A549 (cell line): ENCODE measurements around the gene SYT15. TPM values are rescaled to one million over a fixed set of nuclear protein-coding genes. Genes with fewer than 3 reads are reported as not detected.

ENCODE experiments used
- ATAC-seq, 2 experiments: fragments of 200-7000 bp in 1 of 2; fragments of >200 bp in 1 of 2; cut with Nextera tagmentation in 1 of 2; cut with Tn5 transposase in 1 of 2; 3 replicates each; pipeline versions ENCODE4 v1.8.0 to v1.9.1; 2018 to 2020; ENCODE audit warnings: mild to moderate bottlenecking in 1 of 2, moderate library complexity in 1 of 2
- CTCF ChIA-PET: fragments of 300-600 bp; sonication (Branson Sonifier 250); formaldehyde crosslinking; extraction: SDS; loops from one replicate; lab custom pipeline; 2021; ENCODE audit warnings: antibody characterized with exemption, inconsistent platforms; lab: Yijun Ruan, JAX
- POLR2A ChIA-PET: fragments of 350-600 bp; formaldehyde crosslinking; extraction: SDS; loops from one replicate; lab custom pipeline; 2021; ENCODE audit warnings: antibody characterized with exemption, inconsistent platforms; lab: Yijun Ruan, JAX
- DNase-seq, 2 experiments: peaks; one replicate each; pipeline versions ENCODE4 v3.0.0 to v3.0.0-alpha.2; 2011 to 2016; ENCODE audit warnings: low read depth in 1 of 2, low spot score in 1 of 2
- FAIRE-seq: peaks from 2 replicates; lab custom pipeline; 2011; peaks lifted over from hg19 to GRCh38; lab: Jason Lieb, UNC
- H3K27ac ChIP-seq, 2 experiments: fragments of >200 bp; sonication (Bioruptor Twin); formaldehyde crosslinking; 3 replicates each; pipeline ENCODE4 v1.5.1; 2016 to 2017
- H3K4me1 ChIP-seq: fragments of >200 bp; sonication (Bioruptor Twin); formaldehyde crosslinking; 3 replicates; pipeline ENCODE4 v1.6.1; 2016
- H3K4me2 ChIP-seq: fragments of >200 bp; sonication (Bioruptor Twin); formaldehyde crosslinking; 3 replicates; pipeline ENCODE4 v1.6.1; 2016
- H3K4me3 ChIP-seq: fragments of >200 bp; sonication (Bioruptor Twin); formaldehyde crosslinking; 3 replicates; pipeline ENCODE4 v1.5.1; 2016
- H3K9me3 ChIP-seq: fragments of >200 bp; sonication (Bioruptor Twin); formaldehyde crosslinking; 3 replicates; pipeline ENCODE4 v1.6.1; 2016
- CBX8 ChIP-seq: fragments of 200-600 bp; sonication (generic); IDR thresholded peaks from 2 replicates; pipeline ENCODE4 v1.6.1; 2016
- CHD2 ChIP-seq: fragments of 150-350 bp; IDR thresholded peaks from 2 replicates; pipeline ENCODE4 v1.6.1; 2014; ENCODE audit warnings: low read length; ENCODE audit not compliant: partially characterized antibody
- CHD4 ChIP-seq: fragments of 200-600 bp; sonication (generic); IDR thresholded peaks from 2 replicates; pipeline ENCODE4 v1.6.1; 2016; ENCODE audit warnings: antibody characterized with exemption, mild to moderate bottlenecking, borderline replicate concordance
- EHF ChIP-seq: fragments of 250-450 bp; sonication (Bioruptor Pico); IDR thresholded peaks from 2 replicates; pipeline ENCODE4 v1.5.0; 2020; ENCODE audit warnings: mild to moderate bottlenecking
- HDAC2 ChIP-seq: fragments of 200-600 bp; sonication (generic); IDR thresholded peaks from 2 replicates; pipeline ENCODE4 v1.6.1; 2016
- JUN ChIP-seq, 2 experiments: fragments of >200 bp; sonication (Bioruptor Twin); formaldehyde crosslinking; IDR thresholded peaks; 2 replicates in 1 of 2; 3 replicates in 1 of 2; pipeline ENCODE4 v1.6.1; 2016 to 2017
- JUNB ChIP-seq: fragments of >200 bp; sonication (Bioruptor Twin); formaldehyde crosslinking; IDR thresholded peaks from 2 replicates; pipeline ENCODE4 v1.6.1; 2016
- KDM5A ChIP-seq: fragments of 200-600 bp; sonication (generic); IDR thresholded peaks from 2 replicates; pipeline ENCODE4 v1.6.1; 2016; ENCODE audit warnings: antibody characterized with exemption, mild to moderate bottlenecking
- MAZ ChIP-seq: fragments of 150-350 bp; IDR thresholded peaks from 2 replicates; pipeline ENCODE4 v1.6.1; 2014; ENCODE audit warnings: antibody characterized with exemption, low read depth, low read length, borderline replicate concordance
- MYC ChIP-seq: IDR thresholded peaks from 2 replicates; pipeline ENCODE4 v1.6.1; 2012; ENCODE audit warnings: mild to moderate bottlenecking, inconsistent platforms, low read length, improper control_type of control experiment, borderline replicate concordance
- NR3C1 ChIP-seq: fragments of >200 bp; sonication (Bioruptor Twin); formaldehyde crosslinking; IDR thresholded peaks from 3 replicates; pipeline ENCODE4 v1.6.1; 2017
- POLR2A ChIP-seq: IDR thresholded peaks from 2 replicates; pipeline ENCODE4 v1.6.1; 2012; ENCODE audit warnings: mild to moderate bottlenecking, low read length
- RAD21 ChIP-seq, 2 experiments: fragments of >200 bp in 1 of 2; sonication (Bioruptor Twin) in 1 of 2; formaldehyde crosslinking in 1 of 2; IDR thresholded peaks in 1 of 2; conservative IDR thresholded peaks in 1 of 2; 2 replicates in 1 of 2; 3 replicates in 1 of 2; pipeline ENCODE4 v1.6.1; 2012 to 2018; ENCODE audit warnings: inconsistent platforms in 1 of 2
- RNF2 ChIP-seq: fragments of 200-600 bp; sonication (generic); IDR thresholded peaks from 2 replicates; pipeline ENCODE4 v1.6.1; 2016; ENCODE audit warnings: low read depth, mild to moderate bottlenecking, antibody characterized with exemption, moderate library complexity, borderline replicate concordance
- SREBF2 ChIP-seq: fragments of 450-650 bp; IDR thresholded peaks from 2 replicates; pipeline ENCODE4 v1.6.1; 2014; ENCODE audit warnings: mild to moderate bottlenecking, moderate library complexity
- TFCP2L1 ChIP-seq: fragments of 250-450 bp; sonication (Bioruptor Pico); IDR thresholded peaks from 2 replicates; pipeline ENCODE4 v1.5.0; 2021; ENCODE audit warnings: mild to moderate bottlenecking
- ZFP36 ChIP-seq: fragments of 450-650 bp; IDR thresholded peaks from 2 replicates; pipeline ENCODE4 v1.6.1; 2014; ENCODE audit warnings: borderline replicate concordance; ENCODE audit not compliant: partially characterized antibody
- WGBS: methylation state at CpG from one replicate; pipeline ENCODE4 v1.1.6; 2017; ENCODE audit errors: missing lambda C conversion rate; 5-methylcytosine and 5-hydroxymethylcytosine counted together
- polyA plus RNA-seq, 4 experiments: library from polyadenylated mRNA; depleted of rRNA in 3 of 4; stranded (reverse); fragments of >200 nt; fragmentation: RNase III in 1 of 4; extraction: RNeasy Plus Mini Kit Qiagen cat#74134 plus additional on column Dnase treatment in 1 of 4; gene quantifications; 2 replicates in 3 of 4; 3 replicates in 1 of 4; pipeline ENCODE4 v1.2.3, GENCODE V29; 2011 to 2017
- TF ChIP-seq, protein P1 (sequence below): fragments of 250-450 bp; sonication (Bioruptor Pico); IDR thresholded peaks from 2 replicates; pipeline ENCODE4 v1.5.0; 2021; ENCODE audit warnings: mild to moderate bottlenecking, moderate library complexity, borderline replicate concordance
- TF ChIP-seq, protein P2 (sequence below): fragments of >200 bp; sonication (Bioruptor Twin); formaldehyde crosslinking; IDR thresholded peaks from 3 replicates; pipeline ENCODE4 v1.5.1; 2016
- TF ChIP-seq, protein P3 (sequence below): fragments of 250-450 bp; sonication (Bioruptor Pico); IDR thresholded peaks from 2 replicates; pipeline ENCODE4 v1.5.0; 2020; ENCODE audit warnings: low read depth, mild to moderate bottlenecking, moderate library complexity
- TF ChIP-seq, protein P4 (sequence below): IDR thresholded peaks from 2 replicates; pipeline ENCODE4 v1.6.1; 2012
- TF ChIP-seq, protein P5 (sequence below): fragments of 150-350 bp; IDR thresholded peaks from 2 replicates; pipeline ENCODE4 v1.6.1; 2014; ENCODE audit warnings: low read depth, mild to moderate bottlenecking, low read length
- TF ChIP-seq, protein P6 (sequence below): IDR thresholded peaks from 2 replicates; pipeline ENCODE4 v1.6.1; 2012; ENCODE audit warnings: low read depth, borderline replicate concordance
- TF ChIP-seq, protein P7 (sequence below): fragments of >200 bp; sonication (Bioruptor Twin); formaldehyde crosslinking; IDR thresholded peaks from 3 replicates; pipeline ENCODE4 v1.6.1; 2016
- TF ChIP-seq, protein P8 (sequence below): fragments of 450-650 bp; IDR thresholded peaks from 2 replicates; pipeline ENCODE4 v1.6.1; 2014; ENCODE audit warnings: antibody characterized with exemption

SYT15 gene
- polyA plus RNA-seq, 2 of the 4 experiments (the other 2 are of a cell fraction) = 3.5 to 3.6 TPM

DNA sequence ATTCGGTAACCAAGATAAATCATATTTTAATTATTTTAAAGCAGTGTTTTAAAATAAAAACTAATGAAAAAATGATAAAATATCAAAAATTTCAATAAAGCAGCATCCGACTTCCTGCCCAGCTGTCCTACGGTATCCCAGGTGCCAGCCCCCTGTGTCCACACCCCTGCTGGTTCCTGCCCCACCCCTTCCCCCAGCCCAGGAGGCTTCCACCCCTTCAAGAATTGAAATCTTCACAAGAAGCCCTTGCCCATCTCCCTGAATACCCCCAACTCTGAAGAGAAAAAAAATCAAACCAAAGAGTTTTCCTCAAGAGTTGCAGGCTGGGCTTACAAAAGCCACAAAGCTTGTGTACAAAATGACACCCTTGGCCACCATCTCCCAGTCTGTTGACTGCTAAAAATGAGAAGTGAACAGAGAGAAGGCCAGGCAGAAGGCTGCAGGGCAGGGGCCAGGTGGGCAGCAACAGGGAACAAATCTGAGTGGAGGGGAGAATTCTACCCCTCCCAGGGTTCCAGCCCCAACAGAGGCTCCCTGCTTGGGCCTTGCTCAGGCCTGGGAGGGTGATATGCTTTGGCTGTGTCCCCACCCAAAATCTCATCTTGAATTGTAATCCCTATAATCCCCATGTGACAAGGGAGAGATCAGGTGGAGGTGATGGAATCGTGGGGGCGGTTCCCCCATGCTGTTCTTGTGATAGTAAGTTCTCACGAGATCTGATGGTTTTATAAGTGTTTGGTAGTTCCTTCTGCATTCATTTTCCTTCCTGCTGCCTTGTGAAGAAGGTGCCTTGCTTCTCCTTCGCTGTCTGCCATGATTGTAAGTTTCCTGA lies 37.0 kb upstream of the SYT15 start (continued):
- TF ChIP-seq, protein P1, sequence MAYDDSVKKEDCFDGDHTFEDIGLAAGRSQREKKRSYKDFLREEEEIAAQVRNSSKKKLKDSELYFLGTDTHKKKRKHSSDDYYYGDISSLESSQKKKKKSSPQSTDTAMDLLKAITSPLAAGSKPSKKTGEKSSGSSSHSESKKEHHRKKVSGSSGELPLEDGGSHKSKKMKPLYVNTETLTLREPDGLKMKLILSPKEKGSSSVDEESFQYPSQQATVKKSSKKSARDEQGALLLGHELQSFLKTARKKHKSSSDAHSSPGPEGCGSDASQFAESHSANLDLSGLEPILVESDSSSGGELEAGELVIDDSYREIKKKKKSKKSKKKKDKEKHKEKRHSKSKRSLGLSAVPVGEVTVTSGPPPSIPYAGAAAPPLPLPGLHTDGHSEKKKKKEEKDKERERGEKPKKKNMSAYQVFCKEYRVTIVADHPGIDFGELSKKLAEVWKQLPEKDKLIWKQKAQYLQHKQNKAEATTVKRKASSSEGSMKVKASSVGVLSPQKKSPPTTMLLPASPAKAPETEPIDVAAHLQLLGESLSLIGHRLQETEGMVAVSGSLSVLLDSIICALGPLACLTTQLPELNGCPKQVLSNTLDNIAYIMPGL (CRISPR knock-in tag) = no peak

DNA sequence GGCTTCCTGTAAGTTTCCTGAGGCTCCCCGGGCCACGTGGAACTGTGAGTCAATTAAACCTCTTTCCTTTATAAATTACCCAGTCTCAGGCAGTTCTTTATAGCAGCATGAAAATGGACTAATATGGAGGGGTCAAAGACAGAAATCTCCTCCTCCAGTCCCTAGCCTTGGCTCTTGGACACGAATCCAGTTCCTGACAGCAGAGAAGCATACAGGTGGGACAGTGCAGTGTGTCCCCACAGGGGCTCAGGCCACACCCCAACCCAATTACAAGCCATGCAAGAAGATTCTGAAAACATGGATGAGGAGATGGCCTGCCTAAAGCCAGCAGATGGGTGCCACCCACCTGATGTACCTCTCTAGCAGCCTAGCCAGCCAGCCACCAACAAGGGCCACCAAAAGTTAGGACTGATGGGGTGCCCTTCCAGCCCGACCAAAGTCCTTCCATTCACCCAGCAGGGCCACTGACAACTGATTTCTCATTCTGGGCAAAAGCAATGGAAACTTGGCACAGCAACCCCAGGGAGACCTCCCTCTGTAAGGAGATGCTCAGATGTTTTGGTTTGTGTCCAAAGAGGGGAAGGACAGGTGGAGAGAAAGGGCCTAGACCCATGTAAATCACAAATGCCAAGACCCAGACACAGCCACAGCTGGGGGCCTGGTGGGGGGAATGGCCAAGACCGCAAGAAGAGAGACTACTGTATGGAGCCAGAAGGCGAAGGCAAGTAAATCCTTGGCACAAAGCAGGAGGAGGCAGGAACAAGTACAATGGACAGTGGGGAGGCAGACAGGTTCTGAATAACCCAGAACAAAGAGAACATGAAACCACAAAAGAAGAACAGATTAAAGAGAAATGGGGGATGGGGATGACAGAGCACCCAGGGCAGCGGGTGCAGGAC lies 36.1 kb upstream of the SYT15 start:
- DNase-seq = no peak
- Histone ChIP-seq H3K4me3 (peak overlapping the region; percentile 45), H3K9me3 (no peaks in the 10 kb centered on the region), H3K27ac (peak overlapping the region; percentile 89 to 97), H3K4me1 (peaks cover 94% of the 10 kb centered on the region), H3K4me2 (peak overlapping the region; percentile 84)
- POLR2A ChIA-PET = interaction anchor here (4.0 kb wide), 1 partner anchor 19 kb away, joined by 33 read pairs; no protein-coding TSS in a partner anchor
- no peak for ATAC-seq
- CTCF ChIA-PET = interaction anchor here (2.7 to 9.2 kb wide), 5 partner anchors 12 to 314 kb away, joined by 17 to 87 read pairs (median 25); partner anchors contain the start of gene GPRIN2
- 83% methylated on average over 7 of the region's 7 CpGs for WGBS
- FAIRE-seq = no peak
- TF ChIP-seq POLR2A = no peak
- no peak for TF ChIP-seq RNF2
- no peak for TF ChIP-seq CHD2
- TF ChIP-seq KDM5A = no peak
- peak; percentile 69; the same call in 1 of the 2 replicates for TF ChIP-seq TFCP2L1 (CRISPR knock-in tag)
- no peak for TF ChIP-seq HDAC2
- TF ChIP-seq, protein P2, sequence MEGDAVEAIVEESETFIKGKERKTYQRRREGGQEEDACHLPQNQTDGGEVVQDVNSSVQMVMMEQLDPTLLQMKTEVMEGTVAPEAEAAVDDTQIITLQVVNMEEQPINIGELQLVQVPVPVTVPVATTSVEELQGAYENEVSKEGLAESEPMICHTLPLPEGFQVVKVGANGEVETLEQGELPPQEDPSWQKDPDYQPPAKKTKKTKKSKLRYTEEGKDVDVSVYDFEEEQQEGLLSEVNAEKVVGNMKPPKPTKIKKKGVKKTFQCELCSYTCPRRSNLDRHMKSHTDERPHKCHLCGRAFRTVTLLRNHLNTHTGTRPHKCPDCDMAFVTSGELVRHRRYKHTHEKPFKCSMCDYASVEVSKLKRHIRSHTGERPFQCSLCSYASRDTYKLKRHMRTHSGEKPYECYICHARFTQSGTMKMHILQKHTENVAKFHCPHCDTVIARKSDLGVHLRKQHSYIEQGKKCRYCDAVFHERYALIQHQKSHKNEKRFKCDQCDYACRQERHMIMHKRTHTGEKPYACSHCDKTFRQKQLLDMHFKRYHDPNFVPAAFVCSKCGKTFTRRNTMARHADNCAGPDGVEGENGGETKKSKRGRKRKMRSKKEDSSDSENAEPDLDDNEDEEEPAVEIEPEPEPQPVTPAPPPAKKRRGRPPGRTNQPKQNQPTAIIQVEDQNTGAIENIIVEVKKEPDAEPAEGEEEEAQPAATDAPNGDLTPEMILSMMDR = no peak
- TF ChIP-seq MYC = no peak
- TF ChIP-seq CBX8 = no peak
- TF ChIP-seq, protein P3, sequence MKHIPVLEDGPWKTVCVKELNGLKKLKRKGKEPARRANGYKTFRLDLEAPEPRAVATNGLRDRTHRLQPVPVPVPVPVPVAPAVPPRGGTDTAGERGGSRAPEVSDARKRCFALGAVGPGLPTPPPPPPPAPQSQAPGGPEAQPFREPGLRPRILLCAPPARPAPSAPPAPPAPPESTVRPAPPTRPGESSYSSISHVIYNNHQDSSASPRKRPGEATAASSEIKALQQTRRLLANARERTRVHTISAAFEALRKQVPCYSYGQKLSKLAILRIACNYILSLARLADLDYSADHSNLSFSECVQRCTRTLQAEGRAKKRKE (CRISPR knock-in tag) = peak; percentile 70; the same call in 1 of the 2 replicates
- TF ChIP-seq, protein P4, sequence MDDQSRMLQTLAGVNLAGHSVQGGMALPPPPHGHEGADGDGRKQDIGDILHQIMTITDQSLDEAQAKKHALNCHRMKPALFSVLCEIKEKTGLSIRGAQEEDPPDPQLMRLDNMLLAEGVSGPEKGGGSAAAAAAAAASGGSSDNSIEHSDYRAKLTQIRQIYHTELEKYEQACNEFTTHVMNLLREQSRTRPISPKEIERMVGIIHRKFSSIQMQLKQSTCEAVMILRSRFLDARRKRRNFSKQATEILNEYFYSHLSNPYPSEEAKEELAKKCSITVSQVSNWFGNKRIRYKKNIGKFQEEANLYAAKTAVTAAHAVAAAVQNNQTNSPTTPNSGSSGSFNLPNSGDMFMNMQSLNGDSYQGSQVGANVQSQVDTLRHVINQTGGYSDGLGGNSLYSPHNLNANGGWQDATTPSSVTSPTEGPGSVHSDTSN = no peak
- TF ChIP-seq EHF (CRISPR knock-in tag) = 0 out of 2 replicates have a peak, but pooled peaks have one; percentile 3
- TF ChIP-seq, protein P5, sequence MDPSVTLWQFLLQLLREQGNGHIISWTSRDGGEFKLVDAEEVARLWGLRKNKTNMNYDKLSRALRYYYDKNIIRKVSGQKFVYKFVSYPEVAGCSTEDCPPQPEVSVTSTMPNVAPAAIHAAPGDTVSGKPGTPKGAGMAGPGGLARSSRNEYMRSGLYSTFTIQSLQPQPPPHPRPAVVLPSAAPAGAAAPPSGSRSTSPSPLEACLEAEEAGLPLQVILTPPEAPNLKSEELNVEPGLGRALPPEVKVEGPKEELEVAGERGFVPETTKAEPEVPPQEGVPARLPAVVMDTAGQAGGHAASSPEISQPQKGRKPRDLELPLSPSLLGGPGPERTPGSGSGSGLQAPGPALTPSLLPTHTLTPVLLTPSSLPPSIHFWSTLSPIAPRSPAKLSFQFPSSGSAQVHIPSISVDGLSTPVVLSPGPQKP = no peak
- TF ChIP-seq MAZ = no peak
- TF ChIP-seq, protein P6, sequence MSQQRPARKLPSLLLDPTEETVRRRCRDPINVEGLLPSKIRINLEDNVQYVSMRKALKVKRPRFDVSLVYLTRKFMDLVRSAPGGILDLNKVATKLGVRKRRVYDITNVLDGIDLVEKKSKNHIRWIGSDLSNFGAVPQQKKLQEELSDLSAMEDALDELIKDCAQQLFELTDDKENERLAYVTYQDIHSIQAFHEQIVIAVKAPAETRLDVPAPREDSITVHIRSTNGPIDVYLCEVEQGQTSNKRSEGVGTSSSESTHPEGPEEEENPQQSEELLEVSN = no peak
- TF ChIP-seq JUN (IDR thresholded peaks at IDR 0.05) = peak; percentile 8 to 9; a peak in 1 of 5 replicates
- no peak for TF ChIP-seq RAD21 (conservative IDR thresholded peaks at IDR 0.05 in 1 of 2, IDR thresholded peaks at IDR 0.05 in 1 of 2)
- TF ChIP-seq, protein P7, sequence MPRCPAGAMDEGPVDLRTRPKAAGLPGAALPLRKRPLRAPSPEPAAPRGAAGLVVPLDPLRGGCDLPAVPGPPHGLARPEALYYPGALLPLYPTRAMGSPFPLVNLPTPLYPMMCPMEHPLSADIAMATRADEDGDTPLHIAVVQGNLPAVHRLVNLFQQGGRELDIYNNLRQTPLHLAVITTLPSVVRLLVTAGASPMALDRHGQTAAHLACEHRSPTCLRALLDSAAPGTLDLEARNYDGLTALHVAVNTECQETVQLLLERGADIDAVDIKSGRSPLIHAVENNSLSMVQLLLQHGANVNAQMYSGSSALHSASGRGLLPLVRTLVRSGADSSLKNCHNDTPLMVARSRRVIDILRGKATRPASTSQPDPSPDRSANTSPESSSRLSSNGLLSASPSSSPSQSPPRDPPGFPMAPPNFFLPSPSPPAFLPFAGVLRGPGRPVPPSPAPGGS = no peak
- no peak for TF ChIP-seq CHD4
- TF ChIP-seq JUNB = no peak
- TF ChIP-seq SREBF2 = no peak
- no peak for TF ChIP-seq NR3C1
- TF ChIP-seq, protein P8, sequence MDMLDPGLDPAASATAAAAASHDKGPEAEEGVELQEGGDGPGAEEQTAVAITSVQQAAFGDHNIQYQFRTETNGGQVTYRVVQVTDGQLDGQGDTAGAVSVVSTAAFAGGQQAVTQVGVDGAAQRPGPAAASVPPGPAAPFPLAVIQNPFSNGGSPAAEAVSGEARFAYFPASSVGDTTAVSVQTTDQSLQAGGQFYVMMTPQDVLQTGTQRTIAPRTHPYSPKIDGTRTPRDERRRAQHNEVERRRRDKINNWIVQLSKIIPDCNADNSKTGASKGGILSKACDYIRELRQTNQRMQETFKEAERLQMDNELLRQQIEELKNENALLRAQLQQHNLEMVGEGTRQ = no peak
- no peak for TF ChIP-seq ZFP36
